GM18909 (cell line): ENCODE results near the gene MYMK.

ENCODE experiments used
- ATAC-seq: cut with Tn5 transposase; IDR thresholded peaks from one replicate; pipeline ENCODE4 v1.9.1; 2021; ENCODE audit warnings: mild to moderate bottlenecking; ENCODE audit not compliant: unreplicated experiment, poor library complexity

The MYMK gene

DNA sequence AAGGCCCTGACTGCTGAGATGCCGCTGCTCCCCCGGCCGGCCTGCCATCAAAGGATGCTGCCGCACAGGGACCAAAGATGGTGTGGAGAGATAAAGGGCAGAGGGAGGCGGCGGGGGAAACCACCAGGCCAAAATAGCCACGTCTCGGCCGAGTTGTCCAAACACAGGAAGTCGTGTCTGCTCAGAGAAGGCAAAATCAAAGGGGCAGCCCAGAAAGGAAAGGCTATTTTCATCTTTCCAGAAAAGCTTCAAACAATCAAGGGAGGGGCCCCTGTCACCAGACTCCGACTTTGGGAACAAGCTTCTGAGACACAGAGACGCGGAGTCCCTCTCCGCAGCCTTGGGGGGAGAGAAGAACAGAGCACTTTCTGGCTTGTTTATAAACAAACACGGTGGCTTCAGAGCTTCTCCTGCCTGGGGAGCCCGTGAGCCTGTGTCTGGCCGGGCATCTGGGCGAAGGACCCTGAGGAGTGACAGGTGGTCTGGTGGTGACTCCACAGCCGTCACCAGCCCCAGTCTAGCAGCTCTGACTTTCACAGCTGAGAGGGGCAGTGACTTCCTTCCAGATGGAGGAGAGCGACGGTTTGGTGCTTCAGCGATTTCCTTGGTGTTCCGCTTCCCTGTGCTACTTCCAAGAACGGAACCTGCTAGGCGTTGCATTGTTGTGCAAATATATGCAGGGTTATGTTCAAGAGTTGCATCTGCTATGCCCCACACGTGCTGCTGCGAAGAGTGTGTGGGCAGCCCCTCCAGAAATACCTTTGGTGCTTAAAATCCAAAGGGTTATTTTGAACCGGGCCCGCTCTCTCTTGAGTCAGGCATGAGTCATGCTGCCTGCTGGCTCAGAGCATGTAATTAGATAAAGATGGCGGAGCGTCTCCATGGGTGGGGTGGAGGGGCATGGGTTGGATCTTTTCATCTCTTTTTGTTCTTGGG is 33.7 kb upstream of the MYMK start:
- no peak for ATAC-seq

DNA sequence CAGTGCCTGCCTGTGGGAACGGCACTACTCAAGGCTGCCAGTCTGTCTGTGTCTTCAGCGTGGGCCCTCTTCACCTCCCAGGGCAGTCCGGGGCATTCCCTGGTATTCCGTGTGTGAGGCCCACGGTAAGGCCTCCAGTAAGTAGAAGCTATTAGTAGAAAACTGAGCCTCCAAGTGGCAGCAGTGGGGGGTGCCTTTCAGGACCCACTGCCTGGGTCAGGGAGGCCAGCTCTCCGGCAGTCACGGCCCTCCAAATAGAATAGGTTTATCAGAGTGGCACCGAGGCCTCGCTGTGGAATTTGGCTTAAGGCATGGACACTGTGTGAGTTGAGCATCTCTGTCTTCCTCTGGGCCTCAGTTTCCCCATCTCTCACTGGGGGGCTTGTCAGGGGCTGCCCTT is 32.8 kb upstream of the MYMK start:
- ATAC-seq: no peak

DNA sequence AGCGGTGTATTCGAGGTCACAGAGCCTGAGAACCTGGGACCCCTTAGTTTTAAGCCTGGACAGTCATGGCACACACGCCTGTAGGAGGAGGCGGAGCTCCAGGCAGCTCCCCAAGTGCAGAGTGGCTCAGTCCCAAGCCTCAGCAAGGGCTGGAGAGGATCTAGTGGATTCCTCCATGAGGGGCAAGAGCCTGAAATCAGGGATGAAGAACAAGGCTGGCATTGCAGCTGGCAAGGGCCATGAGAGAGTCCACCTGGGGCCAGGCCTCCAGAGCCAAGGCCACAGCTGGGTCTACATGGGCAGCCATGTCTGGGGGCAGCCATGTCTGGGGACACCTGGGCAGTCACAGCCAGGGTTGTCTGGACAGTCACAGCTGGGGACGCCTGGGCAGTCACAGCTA is 31.6 kb upstream of the MYMK start:
- ATAC-seq: no peak

- no peak for ATAC-seq
Observed at GRCh38 chr9:133554729-133555128, 30.0 kb upstream of the MYMK start.

- ATAC-seq: no peak
Observed at GRCh38 chr9:133553973-133554713, 29.4 kb upstream of the MYMK start.

- ATAC-seq: no peak
Observed at GRCh38 chr9:133553123-133553522, 28.4 kb upstream of the MYMK start.

GRCh38 chr9:133552236-133552635 is 27.5 kb upstream of the MYMK start:
- no peak for ATAC-seq

GRCh38 chr9:133551446-133551845 is 26.7 kb upstream of the MYMK start:
- no peak for ATAC-seq

DNA sequence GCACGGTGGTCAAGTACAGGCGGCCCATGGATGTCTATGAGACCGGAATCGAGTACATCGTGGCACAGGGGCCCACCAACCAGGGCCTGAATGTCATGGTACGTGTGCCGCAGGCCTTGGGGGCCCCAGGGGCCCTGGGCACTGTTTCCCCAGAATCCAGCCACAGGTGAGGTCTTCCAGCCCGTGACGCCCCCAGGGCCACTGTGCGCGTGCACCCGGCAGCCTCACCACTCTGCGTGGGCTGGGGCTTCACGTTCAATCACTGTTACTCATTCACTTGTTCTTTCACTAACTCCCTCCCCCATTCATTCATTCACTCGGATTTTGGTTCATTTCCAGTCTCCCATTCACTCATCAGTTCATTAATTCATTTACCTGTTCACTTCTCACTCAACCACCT is 22.4 kb upstream of the MYMK start:
- no peak for ATAC-seq

DNA sequence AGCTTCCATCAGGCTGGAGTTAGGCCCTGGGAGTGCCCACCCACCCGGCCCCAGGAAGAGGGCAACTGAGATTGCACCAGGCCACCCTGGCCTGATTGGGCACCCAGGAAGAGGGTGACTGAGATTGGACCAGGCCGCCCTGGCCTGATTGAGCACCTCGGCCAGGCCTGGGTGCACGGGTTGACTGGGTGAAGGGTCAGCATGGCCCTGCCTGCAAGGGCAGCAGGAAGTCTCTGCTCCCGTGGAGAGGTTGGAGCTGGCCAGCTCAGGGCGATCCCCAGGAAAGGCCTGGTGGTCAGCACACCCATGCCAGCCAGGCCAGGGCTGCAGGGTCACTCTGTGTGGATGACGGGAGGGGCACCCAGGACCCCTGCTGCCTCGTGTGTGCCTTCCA is 21.5 kb upstream of the MYMK start:
- no peak for ATAC-seq

GRCh38 chr9:133545494-133546286 is 20.9 kb upstream of the MYMK start:
- ATAC-seq: no peak

DNA sequence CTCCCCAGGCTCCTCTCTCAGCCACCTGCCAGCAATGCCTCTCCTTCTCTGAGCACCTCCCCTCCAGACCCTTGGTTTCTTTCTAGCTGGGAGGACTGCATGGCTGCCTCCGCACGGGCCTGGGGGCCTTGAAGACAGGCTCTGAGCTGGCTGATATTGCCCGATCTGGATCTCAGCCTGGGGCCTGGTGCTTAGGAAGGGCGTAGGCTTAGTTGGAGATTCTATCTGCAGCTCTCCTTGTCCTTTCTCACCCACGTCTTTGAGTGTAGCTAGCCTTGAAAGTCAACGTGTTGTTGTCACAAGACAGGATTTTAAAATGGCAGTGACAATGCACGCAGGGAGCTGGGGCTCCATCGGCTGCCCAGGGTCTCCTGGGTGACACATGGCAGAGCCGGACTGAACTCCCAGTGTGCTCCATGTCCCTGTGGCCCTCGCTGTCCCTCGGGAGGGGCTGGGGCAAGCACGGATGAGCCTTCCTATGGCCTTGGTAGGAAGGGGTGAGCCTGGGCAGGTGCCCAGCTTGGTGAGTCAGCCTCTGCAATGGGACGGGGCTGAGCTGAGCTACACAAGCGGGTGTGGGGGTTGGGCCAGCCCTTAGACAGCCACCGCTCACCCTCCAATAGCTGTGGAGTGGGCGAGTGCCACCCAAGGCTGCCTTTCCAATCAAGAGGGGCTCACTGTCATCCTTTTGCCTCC is 19.2 kb upstream of the MYMK start:
- no peak for ATAC-seq

GRCh38 chr9:133542002-133542401 is 17.2 kb upstream of the MYMK start:
- no peak for ATAC-seq

GRCh38 chr9:133540698-133541025 is 15.9 kb upstream of the MYMK start:
- ATAC-seq: no peak

GRCh38 chr9:133539991-133540697 is 15.4 kb upstream of the MYMK start:
- ATAC-seq: no peak

DNA sequence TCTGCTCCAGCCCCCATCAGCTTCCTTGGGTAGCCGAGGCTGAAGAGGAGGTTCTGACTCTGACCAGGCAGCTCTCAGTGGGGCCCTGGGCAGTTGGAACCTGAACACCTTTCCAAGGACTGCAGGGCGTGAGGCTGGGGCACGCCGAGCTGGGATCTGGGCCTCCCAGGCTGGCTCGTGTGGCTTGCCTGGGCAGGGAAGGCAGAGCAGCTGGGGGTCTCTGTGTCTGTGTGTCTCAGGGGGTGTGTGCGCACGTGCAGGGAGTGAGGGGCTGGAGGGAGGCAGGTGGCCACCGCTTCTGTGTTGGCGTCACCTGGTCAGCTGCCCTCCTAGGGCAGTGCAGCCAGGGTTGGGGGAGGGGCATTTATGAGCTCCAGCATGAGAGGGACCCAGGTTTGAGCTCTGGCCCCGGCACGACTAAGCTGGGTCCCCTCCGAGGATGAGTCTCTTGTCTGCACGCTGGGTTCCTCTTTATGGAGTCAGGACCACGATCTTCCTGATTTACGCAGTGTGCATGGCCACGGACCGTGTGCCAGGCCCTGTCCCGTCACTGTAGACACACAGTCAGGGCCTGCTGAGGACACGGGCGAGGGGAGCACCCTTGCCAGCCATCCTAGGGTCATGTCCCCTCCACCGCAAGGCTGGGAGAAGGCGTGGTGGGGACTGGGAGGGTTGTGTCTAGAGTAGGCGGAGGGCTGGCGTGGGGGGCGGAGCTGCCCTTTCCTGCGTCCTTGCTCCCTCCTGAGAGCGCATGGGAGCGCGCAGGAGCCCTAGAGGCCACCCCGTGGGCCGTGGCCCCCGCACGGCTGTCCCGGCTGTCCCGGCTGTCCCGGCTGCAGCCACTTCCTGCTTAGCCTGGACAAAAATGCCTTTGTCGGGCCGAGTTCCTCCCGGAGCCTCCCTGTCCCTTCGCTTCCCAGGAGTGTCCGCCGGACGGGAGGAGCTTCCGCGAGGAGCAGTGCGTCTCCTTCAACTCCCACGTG is 14.4 kb upstream of the MYMK start:
- ATAC-seq: no peak

DNA sequence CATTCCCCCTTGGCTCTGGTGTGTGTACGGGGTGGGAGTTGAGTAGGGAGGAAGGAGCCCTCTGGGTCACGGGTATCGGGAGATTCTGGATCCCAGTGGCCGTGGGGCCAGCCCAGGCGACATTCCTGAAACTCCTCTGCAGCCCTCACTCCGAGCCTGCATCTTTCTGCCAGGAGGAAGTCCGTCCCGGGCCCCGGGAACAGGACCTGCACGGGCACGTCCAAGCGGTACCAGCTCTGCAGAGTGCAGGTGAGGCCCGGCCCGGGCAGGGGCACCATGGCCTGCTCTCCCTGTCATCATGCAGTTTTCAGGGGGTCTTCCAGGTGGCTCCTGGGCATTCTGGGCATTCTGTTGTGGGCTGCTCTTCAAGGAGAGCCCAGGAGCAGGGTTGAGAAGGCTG is 13.4 kb upstream of the MYMK start:
- ATAC-seq: no peak

DNA sequence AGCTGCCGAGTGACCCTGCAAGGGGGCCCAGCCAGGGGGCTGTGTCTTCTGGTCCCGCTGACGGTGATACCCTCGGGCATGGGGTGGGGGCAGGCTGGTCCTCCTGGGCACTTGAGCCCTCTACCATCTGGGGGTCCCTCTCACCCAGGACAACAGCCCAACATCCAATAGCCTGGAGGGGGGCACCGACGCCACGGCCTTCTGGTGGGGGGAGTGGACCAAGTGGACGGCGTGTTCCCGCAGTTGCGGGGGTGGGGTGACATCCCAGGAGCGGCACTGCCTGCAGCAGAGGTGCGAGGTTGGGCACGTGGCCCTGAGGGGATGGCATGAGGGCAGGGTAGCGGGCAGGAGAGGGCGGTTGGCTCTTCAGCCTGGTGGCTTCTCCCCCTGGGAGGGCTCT is 12.5 kb upstream of the MYMK start:
- ATAC-seq: no peak

DNA sequence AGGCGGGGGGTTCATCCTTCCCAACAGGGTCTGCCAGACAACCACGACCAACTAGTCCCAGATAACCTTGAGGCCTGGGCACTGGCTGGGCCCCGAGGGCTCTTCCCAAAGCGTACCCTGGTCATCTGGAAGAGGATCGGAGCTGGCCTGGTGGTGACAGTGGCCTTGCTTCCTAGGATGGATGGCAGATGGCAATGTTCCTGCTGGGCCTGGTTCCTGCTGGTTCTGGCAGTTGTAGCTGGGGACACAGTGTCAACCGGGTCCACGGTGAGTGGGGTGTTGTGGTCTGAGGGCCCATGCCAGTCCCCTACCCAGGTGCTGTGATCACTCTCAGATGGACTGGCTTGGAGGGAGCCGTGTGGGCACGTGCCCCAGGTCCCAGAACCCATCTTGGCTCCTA is 11.8 kb upstream of the MYMK start:
- ATAC-seq: no peak
